Heart left ventricle (tissue), 16 donors: Measurements from ENCODE around the gene HLCS. TPM values are rescaled to one million over a fixed set of nuclear protein-coding genes. Genes with fewer than 3 reads are reported as not detected.

Source experiments
- ATAC-seq, 4 donors: fragments of 200-7000 bp; cut with Tn5 transposase; one replicate each; pipeline ENCODE4 v1.9.1; 2020 to 2022; ENCODE audit warnings: moderate library complexity in 4 of 4, mild to moderate bottlenecking in 3 of 4, moderate number of reproducible peaks in 1 of 4
- DNase-seq, 5 donors: peaks; one replicate each; pipeline ENCODE4 v3.0.0-alpha.2; 2020
- H3K27ac ChIP-seq, 12 donors: fragments of 200-600 bp; sonication (generic) in 4 of 12; one replicate each; pipeline versions ENCODE4 v1.5.0 to v1.8.0; 2016 to 2022; ENCODE audit warnings: mild to moderate bottlenecking in 2 of 12
- H3K27me3 ChIP-seq, 9 donors: fragments of 200-600 bp; sonication (generic) in 2 of 9; one replicate each; pipeline versions ENCODE4 v1.5.1 to v1.8.0; 2016 to 2022; ENCODE audit warnings: mild to moderate bottlenecking in 3 of 9
- H3K36me3 ChIP-seq, 9 donors: fragments of 200-600 bp; sonication (generic) in 2 of 9; one replicate each; pipeline versions ENCODE4 v1.5.0 to v1.8.0; 2018 to 2022; ENCODE audit warnings: mild to moderate bottlenecking in 2 of 9
- H3K4me1 ChIP-seq, 12 donors: fragments of 200-600 bp; sonication (generic) in 4 of 12; one replicate each; pipeline versions ENCODE4 v1.5.0 to v1.8.0; 2016 to 2022; ENCODE audit warnings: mild to moderate bottlenecking in 3 of 12
- H3K4me3 ChIP-seq, 12 donors: fragments of 200-600 bp; sonication (generic) in 4 of 12; one replicate each; pipeline versions ENCODE4 v1.5.0 to v1.8.0; 2017 to 2022; ENCODE audit warnings: mild to moderate bottlenecking in 9 of 12, moderate library complexity in 4 of 12
- H3K9me3 ChIP-seq, 12 donors: fragments of 200-600 bp; sonication (generic) in 4 of 12; one replicate each; pipeline versions ENCODE4 v1.5.0 to v1.8.0; 2016 to 2022; ENCODE audit warnings: mild to moderate bottlenecking in 1 of 12
- POLR2A ChIP-seq, 2 donors: fragments of 450-650 bp; IDR thresholded peaks; one replicate each; pipeline ENCODE4 v1.6.1; 2017; ENCODE audit warnings: antibody characterized with exemption in 2 of 2, mild to moderate bottlenecking in 2 of 2, moderate library complexity in 2 of 2
- WGBS, 4 donors: extraction: QIAGEN DNeasy Blood & Tissue Kit in 2 of 4; methylation state at CpG; one replicate each; pipeline versions ENCODE4 v1.1.5 to v1.1.7; 2013 to 2018; 5-methylcytosine and 5-hydroxymethylcytosine counted together
- intact Hi-C, 10 donors: fragments of 100-400 bp; cut with DNase I; formaldehyde crosslinking; loops; one replicate each; pipeline versions ENCODE4 v1.11.1 to v1.14.2; 2022
- polyA plus RNA-seq, 2 donors: library from polyadenylated mRNA; stranded (reverse); fragments of 200-250 nt; gene quantifications; one replicate each; pipeline ENCODE4 v1.2.3, GENCODE V29; 2013
- total RNA-seq, 9 donors: library from RNA; depleted of rRNA in 2 of 9; stranded (reverse); fragments of >200 nt in 2 of 9; fragmentation: NEBNext Ultra II Directional in 3 of 9; extraction: Animal tissue kit (Norgen Biotek cat#: 25700) in 3 of 9; gene quantifications; one replicate each; pipeline versions ENCODE4 v1.1.0 to v1.2.4, GENCODE V29; 2016 to 2023
- TF ChIP-seq, protein P1 (sequence below), 12 donors: fragments of 200-600 bp; sonication (generic) in 4 of 12; IDR thresholded peaks; one replicate each; pipeline versions ENCODE4 v1.5.0 to v1.8.0; 2018 to 2022; ENCODE audit warnings: antibody characterized with exemption in 12 of 12, mild to moderate bottlenecking in 5 of 12
- donor health status: ischemic (EF 13 %, LVEDD 7.1; RV severe dilation, severe dysfunction).
- donor health status: healthy with polysubstance abuse.
- donor health status: DM: no; HTN: yes; CAD: no.
- donor health status: DM: no; HTN: no; CAD: no.
- donor health status: ischemic (EF 25% LVEDD 6.9; RV normal size, moderate dysfunction).
- donor health status: ischemic (EF 25% LVEDD 5.7; RV mildly dilated, moderate dysfunction).
- donor health status: healthy.
- donor health status: DM: yes; HTN: yes; CAD: no.
- donor health status: ischemic (EF 35%, LVEDD 5.7; RV mildly dilated, moderate dysfunction).
- donor health status: nonischemic (EF 11% LVEDD 7.7; RV severe dilation, severe dysfunction).
- donor health status: DM: yes; HTN: yes; CAD: no.
- donor health status: PGD.
- donor health status: ischemic (EF 29% LVEDD 5.4; RV normal size, mild dysfunction).
- donor health status: nonischemic (EF 23%, LVEDD 6.1; RV moderate dilation, normal function).

Gene HLCS
- total and polyA plus RNA-seq, 11 donors: 1.8 to 15.2 (median 6.2) TPM

DNA sequence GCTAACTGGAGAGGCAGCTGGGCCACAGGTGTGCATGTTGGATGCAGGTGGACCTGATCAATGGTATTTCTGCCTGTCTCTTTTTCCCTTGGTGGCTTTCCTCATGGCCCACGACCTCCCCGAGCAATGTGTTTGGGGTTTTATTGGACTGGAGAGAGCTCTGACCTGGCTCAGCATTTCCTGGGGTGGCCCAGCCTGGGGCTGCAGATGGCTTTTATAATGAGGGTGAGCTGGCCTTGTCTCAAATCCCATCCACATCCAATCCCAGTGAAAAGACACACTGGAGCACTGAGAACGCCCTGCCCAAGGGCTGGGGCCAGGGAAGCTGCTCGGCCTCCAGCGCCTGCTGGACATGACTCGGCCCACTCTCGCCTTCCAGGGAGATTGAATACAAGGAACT lies 223.5 kb downstream of the HLCS start:
- no peak overlapping the region for H3K27ac ChIP-seq
- peaks cover 0 to 23% (median 0%) of the 10 kb centered on the region in 9 donors for H3K27me3 ChIP-seq
- no peaks in the 10 kb centered on the region for H3K9me3 ChIP-seq
- 89 to 97% (median 93%) methylated on average over 2 to 7 of the region's 7 CpGs for WGBS, 4 donors
- intact Hi-C loops: loop anchor here in 6 of 10 donors (10.0 kb wide), 2 partner anchors 112 to 182 kb away; no protein-coding TSS in a partner anchor
- no peak overlapping the region for H3K4me3 ChIP-seq
- H3K4me1 ChIP-seq: peaks cover 0 to 17% (median 4%) of the 10 kb centered on the region in 12 donors
- H3K36me3 ChIP-seq: no peaks in the 10 kb centered on the region
- ATAC-seq (no peak), DNase-seq (no peak)
- TF ChIP-seq, protein P1, sequence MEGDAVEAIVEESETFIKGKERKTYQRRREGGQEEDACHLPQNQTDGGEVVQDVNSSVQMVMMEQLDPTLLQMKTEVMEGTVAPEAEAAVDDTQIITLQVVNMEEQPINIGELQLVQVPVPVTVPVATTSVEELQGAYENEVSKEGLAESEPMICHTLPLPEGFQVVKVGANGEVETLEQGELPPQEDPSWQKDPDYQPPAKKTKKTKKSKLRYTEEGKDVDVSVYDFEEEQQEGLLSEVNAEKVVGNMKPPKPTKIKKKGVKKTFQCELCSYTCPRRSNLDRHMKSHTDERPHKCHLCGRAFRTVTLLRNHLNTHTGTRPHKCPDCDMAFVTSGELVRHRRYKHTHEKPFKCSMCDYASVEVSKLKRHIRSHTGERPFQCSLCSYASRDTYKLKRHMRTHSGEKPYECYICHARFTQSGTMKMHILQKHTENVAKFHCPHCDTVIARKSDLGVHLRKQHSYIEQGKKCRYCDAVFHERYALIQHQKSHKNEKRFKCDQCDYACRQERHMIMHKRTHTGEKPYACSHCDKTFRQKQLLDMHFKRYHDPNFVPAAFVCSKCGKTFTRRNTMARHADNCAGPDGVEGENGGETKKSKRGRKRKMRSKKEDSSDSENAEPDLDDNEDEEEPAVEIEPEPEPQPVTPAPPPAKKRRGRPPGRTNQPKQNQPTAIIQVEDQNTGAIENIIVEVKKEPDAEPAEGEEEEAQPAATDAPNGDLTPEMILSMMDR (IDR thresholded peaks at IDR 0.05): no peak

GRCh38 chr21:36741506-36741905 lies 225.0 kb downstream of the HLCS start:
- Histone ChIP-seq H3K9me3 (no peaks in the 10 kb centered on the region), H3K4me1 (peaks cover 0 to 11% (median 0%) of the 10 kb centered on the region in 12 donors), H3K4me3 (no peak overlapping the region), H3K36me3 (no peaks in the 10 kb centered on the region), H3K27me3 (peaks cover 0 to 25% (median 0%) of the 10 kb centered on the region in 9 donors), H3K27ac (no peak overlapping the region)
- WGBS, 4 donors: 73 to 86% (median 76%) methylated on average over 20 to 21 of the region's 21 CpGs
- ATAC-seq (peak; percentile 48 to 71 (median 55)), DNase-seq (peak in 2 of 5 donors; percentile 31 to 33)
- intact Hi-C loops: loop anchor here in 6 of 10 donors (10.0 kb wide), 2 partner anchors 113 to 183 kb away; no protein-coding TSS in a partner anchor
- TF ChIP-seq, protein P1 (IDR thresholded peaks at IDR 0.05): no peak
- TF ChIP-seq POLR2A (IDR thresholded peaks at IDR 0.05): no peak

- Histone ChIP-seq H3K27ac (no peak overlapping the region), H3K9me3 (no peaks in the 10 kb centered on the region), H3K36me3 (no peaks in the 10 kb centered on the region), H3K4me3 (no peak overlapping the region), H3K27me3 (peaks cover 0 to 33% (median 0%) of the 10 kb centered on the region in 9 donors), H3K4me1 (no peaks in the 10 kb centered on the region)
- DNase-seq: no peak
- intact Hi-C loops: no loop called here
- no peak for ATAC-seq
- WGBS, 4 donors: 74 to 77% (median 76%) methylated on average over 10 to 12 of the region's 12 CpGs
- TF ChIP-seq, protein P1 (IDR thresholded peaks at IDR 0.05): no peak
- TF ChIP-seq POLR2A (IDR thresholded peaks at IDR 0.05): no peak
Observed at GRCh38 chr21:36738489-36739126, 227.9 kb downstream of the HLCS start.

DNA sequence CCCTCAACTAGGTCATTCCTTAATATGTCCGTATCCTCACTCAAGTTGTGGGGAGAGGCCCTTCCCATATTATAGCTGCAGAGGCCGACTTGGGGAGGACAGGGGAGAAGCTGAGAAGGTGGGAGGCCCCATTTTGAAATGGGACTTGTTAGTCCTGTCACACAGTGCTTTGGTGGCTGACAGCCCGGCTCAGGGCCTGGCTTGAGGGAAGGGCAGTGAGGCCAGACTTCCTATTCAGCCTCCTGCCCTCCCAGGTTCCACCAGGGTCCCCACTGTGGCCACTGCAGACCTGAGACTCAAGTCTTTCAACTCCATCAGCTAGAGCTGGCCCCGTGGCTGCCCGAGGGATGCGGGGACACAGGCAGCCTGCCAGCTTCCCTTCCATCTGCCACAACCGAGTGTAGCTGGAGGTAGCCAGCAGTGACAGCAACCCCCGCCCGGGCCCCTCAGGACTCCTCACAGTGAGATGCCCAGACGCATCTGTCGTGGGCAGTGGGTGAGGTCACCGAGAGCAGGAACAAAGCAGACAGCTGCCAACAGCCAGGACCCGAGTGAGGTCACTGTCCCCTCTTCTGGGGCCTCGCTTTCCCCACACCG lies 230.6 kb downstream of the HLCS start:
- no peak for DNase-seq
- 70 to 77% (median 73%) methylated on average over 10 to 15 of the region's 15 CpGs for WGBS, 4 donors
- Histone ChIP-seq H3K36me3 (no peaks in the 10 kb centered on the region), H3K4me3 (no peak overlapping the region), H3K4me1 (no peaks in the 10 kb centered on the region), H3K27ac (no peak overlapping the region), H3K27me3 (peaks cover 0 to 46% (median 0%) of the 10 kb centered on the region in 9 donors), H3K9me3 (no peaks in the 10 kb centered on the region)
- TF ChIP-seq, protein P1 (IDR thresholded peaks at IDR 0.05): no peak
- TF ChIP-seq POLR2A (IDR thresholded peaks at IDR 0.05): no peak
- intact Hi-C loops: no loop called here
- no peak for ATAC-seq
